Loucy (cell line): ENCODE data around the gene HSD17B7.

ENCODE experiments used
- H2AFZ ChIP-seq: fragments of 200-600 bp; sonication (generic); 2 replicates; pipeline ENCODE4 v1.6.0; 2016; ENCODE audit warnings: antibody characterized with exemption, mild to moderate bottlenecking, low read length, moderate library complexity
- H3F3A ChIP-seq: fragments of 200-600 bp; 2 replicates; pipeline ENCODE4 v1.6.0; 2016; ENCODE audit warnings: antibody characterized with exemption, low read depth, mild to moderate bottlenecking
- H3K27me3 ChIP-seq: fragments of 200-600 bp; sonication (generic); 2 replicates; pipeline ENCODE4 v1.6.1; 2014; ENCODE audit warnings: low read length, mild to moderate bottlenecking; ENCODE audit not compliant: insufficient read depth, poor library complexity, severe bottlenecking
- H3K36me3 ChIP-seq: fragments of 200-600 bp; sonication (generic); 2 replicates; pipeline ENCODE4 v1.6.1; 2016; ENCODE audit warnings: low read length; ENCODE audit not compliant: insufficient read depth
- H3K4me1 ChIP-seq: fragments of 200-600 bp; sonication (generic); 2 replicates; pipeline ENCODE4 v1.5.1; 2014; ENCODE audit warnings: low read length, mild to moderate bottlenecking; ENCODE audit not compliant: insufficient read depth, poor library complexity, severe bottlenecking
- H3K4me2 ChIP-seq: fragments of 200-600 bp; sonication (generic); 2 replicates; pipeline ENCODE4 v1.6.0; 2014; ENCODE audit warnings: antibody characterized with exemption, low read length, low read depth, mild to moderate bottlenecking; ENCODE audit not compliant: poor library complexity, severe bottlenecking
- H3K4me3 ChIP-seq: fragments of 200-600 bp; sonication (generic); 2 replicates; pipeline ENCODE4 v1.5.1; 2014; ENCODE audit warnings: low read length, mild to moderate bottlenecking, mixed read lengths; ENCODE audit not compliant: poor library complexity, severe bottlenecking
- H3K79me2 ChIP-seq: fragments of 200-600 bp; sonication (generic); 2 replicates; pipeline ENCODE4 v1.6.1; 2014; ENCODE audit warnings: low read length; ENCODE audit not compliant: insufficient read depth
- H3K9ac ChIP-seq: fragments of 200-600 bp; sonication (generic); 2 replicates; pipeline ENCODE4 v1.6.0; 2014; ENCODE audit warnings: mild to moderate bottlenecking, low read depth, low read length, moderate library complexity; ENCODE audit not compliant: poor library complexity, severe bottlenecking
- H3K9me2 ChIP-seq: fragments of 200-600 bp; sonication (generic); replicated peaks from 2 replicates; pipeline ENCODE4 v1.6.1; 2016; ENCODE audit warnings: low read depth, low read length, mixed read lengths
- H3K9me3 ChIP-seq: fragments of 200-600 bp; sonication (generic); 2 replicates; pipeline ENCODE4 v1.6.1; 2014; ENCODE audit warnings: mild to moderate bottlenecking, antibody characterized with exemption, low read length, low read depth; ENCODE audit not compliant: insufficient read depth
- H4K20me1 ChIP-seq: fragments of 200-600 bp; sonication (generic); 2 replicates; pipeline ENCODE4 v1.6.0; 2014; ENCODE audit warnings: antibody characterized with exemption, low read length, mild to moderate bottlenecking; ENCODE audit not compliant: insufficient read depth, poor library complexity, severe bottlenecking
- CTCF ChIP-seq: fragments of 200-600 bp; sonication (generic); conservative IDR thresholded peaks from 2 replicates; pipeline ENCODE4 v1.5.1; 2014; ENCODE audit warnings: mild to moderate bottlenecking, antibody characterized with exemption, low read length
- EZH2phosphoT487 ChIP-seq: fragments of 200-600 bp; IDR thresholded peaks from 2 replicates; pipeline ENCODE4 v1.6.1; 2018; ENCODE audit warnings: antibody characterized with exemption, mild to moderate bottlenecking, moderate library complexity, borderline replicate concordance

Gene HSD17B7

GRCh38 chr1:162823231-162823630 is 32.7 kb downstream of the HSD17B7 start:
- Histone ChIP-seq H2AFZ (no peak overlapping the region), H3K9ac (no peak overlapping the region)

GRCh38 chr1:162823771-162824525 is 33.4 kb downstream of the HSD17B7 start:
- H4K20me1 ChIP-seq, result no peaks in the 10 kb centered on the region
- TF ChIP-seq CTCF (no peak), EZH2phosphoT487 (no peak)
- no peaks in the 10 kb centered on the region for H3K9me2 ChIP-seq
- H3K36me3 ChIP-seq, result no peaks in the 10 kb centered on the region
- H3K79me2 ChIP-seq, result no peaks in the 10 kb centered on the region
- no peak overlapping the region for H3K4me2 ChIP-seq
- no peaks in the 10 kb centered on the region for H3K4me1 ChIP-seq
- H3K9ac ChIP-seq, result no peak overlapping the region
- H3K9me3 ChIP-seq, result no peaks in the 10 kb centered on the region
- no peak overlapping the region for H2AFZ ChIP-seq
- no peak overlapping the region for H3K4me3 ChIP-seq
- no peaks in the 10 kb centered on the region for H3K27me3 ChIP-seq
- no peaks in the 10 kb centered on the region for H3F3A ChIP-seq

More at GRCh38 chr1:162823231-162823630, 32.7 kb downstream of the HSD17B7 start:
- no peak overlapping the region for H3K4me2 ChIP-seq
- H3K4me1 ChIP-seq, result no peaks in the 10 kb centered on the region
- no peaks in the 10 kb centered on the region for H3K36me3 ChIP-seq
- no peaks in the 10 kb centered on the region for H3K9me3 ChIP-seq
- H3F3A ChIP-seq, result no peaks in the 10 kb centered on the region
- H4K20me1 ChIP-seq, result no peaks in the 10 kb centered on the region
- H3K4me3 ChIP-seq, result no peak overlapping the region
- no peak for TF ChIP-seq CTCF
- no peak for TF ChIP-seq EZH2phosphoT487
- no peaks in the 10 kb centered on the region for H3K79me2 ChIP-seq
- H3K9me2 ChIP-seq, result no peaks in the 10 kb centered on the region
- no peaks in the 10 kb centered on the region for H3K27me3 ChIP-seq

- H3K79me2 ChIP-seq, result no peaks in the 10 kb centered on the region
- H3K4me1 ChIP-seq, result no peaks in the 10 kb centered on the region
- no peak overlapping the region for H3K4me3 ChIP-seq
- H4K20me1 ChIP-seq, result no peaks in the 10 kb centered on the region
- H3K9ac ChIP-seq, result no peak overlapping the region
- no peaks in the 10 kb centered on the region for H3K27me3 ChIP-seq
- H3K36me3 ChIP-seq, result no peaks in the 10 kb centered on the region
- H3K4me2 ChIP-seq, result no peak overlapping the region
- no peaks in the 10 kb centered on the region for H3F3A ChIP-seq
- TF ChIP-seq EZH2phosphoT487, result no peak
- TF ChIP-seq CTCF, result no peak
- H3K9me2 ChIP-seq, result no peaks in the 10 kb centered on the region
- no peak overlapping the region for H2AFZ ChIP-seq
- H3K9me3 ChIP-seq, result no peaks in the 10 kb centered on the region
These were observed 38.8 kb downstream of the HSD17B7 start for GRCh38 chr1:162829268-162829667.
